ENCODE data around the gene SSBP2.

DNA sequence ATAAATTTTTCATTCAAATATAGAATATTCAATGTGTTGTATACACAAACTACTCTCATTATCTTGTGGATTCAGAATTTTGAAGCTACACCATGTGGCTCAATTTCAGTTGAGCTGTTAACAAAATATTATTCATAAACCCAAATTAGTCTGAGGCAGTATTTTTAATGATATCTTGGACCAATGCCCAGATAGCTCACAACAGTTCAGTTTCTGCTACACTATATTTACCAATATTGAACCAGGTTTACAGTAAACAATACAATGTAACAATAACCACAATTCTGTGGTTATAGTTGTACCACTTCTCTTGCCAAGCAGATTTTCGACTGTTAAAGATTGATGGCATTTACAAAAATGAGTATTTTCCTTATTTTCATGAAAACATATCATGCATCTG lies 99.9 kb downstream of the SSBP2 start:
- TF ChIP-seq, protein P1, sequence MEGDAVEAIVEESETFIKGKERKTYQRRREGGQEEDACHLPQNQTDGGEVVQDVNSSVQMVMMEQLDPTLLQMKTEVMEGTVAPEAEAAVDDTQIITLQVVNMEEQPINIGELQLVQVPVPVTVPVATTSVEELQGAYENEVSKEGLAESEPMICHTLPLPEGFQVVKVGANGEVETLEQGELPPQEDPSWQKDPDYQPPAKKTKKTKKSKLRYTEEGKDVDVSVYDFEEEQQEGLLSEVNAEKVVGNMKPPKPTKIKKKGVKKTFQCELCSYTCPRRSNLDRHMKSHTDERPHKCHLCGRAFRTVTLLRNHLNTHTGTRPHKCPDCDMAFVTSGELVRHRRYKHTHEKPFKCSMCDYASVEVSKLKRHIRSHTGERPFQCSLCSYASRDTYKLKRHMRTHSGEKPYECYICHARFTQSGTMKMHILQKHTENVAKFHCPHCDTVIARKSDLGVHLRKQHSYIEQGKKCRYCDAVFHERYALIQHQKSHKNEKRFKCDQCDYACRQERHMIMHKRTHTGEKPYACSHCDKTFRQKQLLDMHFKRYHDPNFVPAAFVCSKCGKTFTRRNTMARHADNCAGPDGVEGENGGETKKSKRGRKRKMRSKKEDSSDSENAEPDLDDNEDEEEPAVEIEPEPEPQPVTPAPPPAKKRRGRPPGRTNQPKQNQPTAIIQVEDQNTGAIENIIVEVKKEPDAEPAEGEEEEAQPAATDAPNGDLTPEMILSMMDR (IDR thresholded peaks at IDR 0.05), result no peak
- TF ChIP-seq POLR2AphosphoS5 (IDR thresholded peaks at IDR 0.05) (no peak), POLR2A (IDR thresholded peaks at IDR 0.05) (no peak)
